ENCODE results near the gene ZBTB39.

The ZBTB39 gene

GRCh38 chr12:57003395-57003794 is 3.0 kb downstream of the ZBTB39 start:
- TF ChIP-seq JUND (IDR thresholded peaks at IDR 0.05; ENCODE audit: low read depth): no peak
- DNase-seq (ENCODE audit: low read depth in 1 of 2, low spot score in 1 of 2): no peak
- in situ Hi-C loops (cut with HindIII; ENCODE audit: low pct_unique_long_range_greater_than_20kb, low sequenced_read_pairs): no loop called here

- in situ Hi-C loops (cut with HindIII; ENCODE audit: low pct_unique_long_range_greater_than_20kb, low sequenced_read_pairs): no loop called here
- no peak for TF ChIP-seq JUND (IDR thresholded peaks at IDR 0.05; ENCODE audit: low read depth)
- DNase-seq (ENCODE audit: low read depth in 1 of 2, low spot score in 1 of 2): peak; percentile 62 to 79
Observed at GRCh38 chr12:57001448-57001906, 4.9 kb downstream of the ZBTB39 start.

GRCh38 chr12:57000393-57000792 is 6.0 kb downstream of the ZBTB39 start:
- no peak for DNase-seq (ENCODE audit: low read depth in 1 of 2, low spot score in 1 of 2)
- in situ Hi-C loops (cut with HindIII; ENCODE audit: low pct_unique_long_range_greater_than_20kb, low sequenced_read_pairs): no loop called here
- TF ChIP-seq JUND (IDR thresholded peaks at IDR 0.05; ENCODE audit: low read depth): no peak

GRCh38 chr12:56999456-56999855 is 6.9 kb downstream of the ZBTB39 start:
- in situ Hi-C loops (cut with HindIII; ENCODE audit: low pct_unique_long_range_greater_than_20kb, low sequenced_read_pairs): no loop called here
- no peak for DNase-seq (ENCODE audit: low read depth in 1 of 2, low spot score in 1 of 2)
- no peak for TF ChIP-seq JUND (IDR thresholded peaks at IDR 0.05; ENCODE audit: low read depth)

GRCh38 chr12:56998981-56999380 is 7.4 kb downstream of the ZBTB39 start:
- no peak for DNase-seq (ENCODE audit: low read depth in 1 of 2, low spot score in 1 of 2)
- in situ Hi-C loops (cut with HindIII; ENCODE audit: low pct_unique_long_range_greater_than_20kb, low sequenced_read_pairs): no loop called here
- TF ChIP-seq JUND (IDR thresholded peaks at IDR 0.05; ENCODE audit: low read depth): no peak

GRCh38 chr12:56998316-56998715 is 8.0 kb downstream of the ZBTB39 start:
- in situ Hi-C loops (cut with HindIII; ENCODE audit: low pct_unique_long_range_greater_than_20kb, low sequenced_read_pairs): no loop called here
- no peak for DNase-seq (ENCODE audit: low read depth in 1 of 2, low spot score in 1 of 2)
- TF ChIP-seq JUND (IDR thresholded peaks at IDR 0.05; ENCODE audit: low read depth): no peak

- DNase-seq (ENCODE audit: low read depth in 1 of 2, low spot score in 1 of 2): no peak
- TF ChIP-seq JUND (IDR thresholded peaks at IDR 0.05; ENCODE audit: low read depth): no peak
- in situ Hi-C loops (cut with HindIII; ENCODE audit: low pct_unique_long_range_greater_than_20kb, low sequenced_read_pairs): no loop called here
Observed at GRCh38 chr12:56996793-56997545, 9.4 kb downstream of the ZBTB39 start.

GRCh38 chr12:56995930-56996496 is 10.3 kb downstream of the ZBTB39 start:
- no peak for DNase-seq (ENCODE audit: low read depth in 1 of 2, low spot score in 1 of 2)
- TF ChIP-seq JUND (IDR thresholded peaks at IDR 0.05; ENCODE audit: low read depth): no peak
- in situ Hi-C loops (cut with HindIII; ENCODE audit: low pct_unique_long_range_greater_than_20kb, low sequenced_read_pairs): no loop called here

GRCh38 chr12:56995201-56995929 is 11.0 kb downstream of the ZBTB39 start:
- DNase-seq (ENCODE audit: low read depth in 1 of 2, low spot score in 1 of 2): no peak
- no peak for TF ChIP-seq JUND (IDR thresholded peaks at IDR 0.05; ENCODE audit: low read depth)
- in situ Hi-C loops (cut with HindIII; ENCODE audit: low pct_unique_long_range_greater_than_20kb, low sequenced_read_pairs): no loop called here

GRCh38 chr12:56994231-56994746 is 12.1 kb downstream of the ZBTB39 start:
- no peak for DNase-seq (ENCODE audit: low read depth in 1 of 2, low spot score in 1 of 2)
- in situ Hi-C loops (cut with HindIII; ENCODE audit: low pct_unique_long_range_greater_than_20kb, low sequenced_read_pairs): no loop called here
- no peak for TF ChIP-seq JUND (IDR thresholded peaks at IDR 0.05; ENCODE audit: low read depth)

- no peak for DNase-seq (ENCODE audit: low read depth in 1 of 2, low spot score in 1 of 2)
- in situ Hi-C loops (cut with HindIII; ENCODE audit: low pct_unique_long_range_greater_than_20kb, low sequenced_read_pairs): no loop called here
- TF ChIP-seq JUND (IDR thresholded peaks at IDR 0.05; ENCODE audit: low read depth): no peak
Observed at GRCh38 chr12:56993346-56993745, 13.0 kb downstream of the ZBTB39 start.

GRCh38 chr12:56991319-56992246 is 14.8 kb downstream of the ZBTB39 start:
- no peak for TF ChIP-seq JUND (IDR thresholded peaks at IDR 0.05; ENCODE audit: low read depth)
- in situ Hi-C loops (cut with HindIII; ENCODE audit: low pct_unique_long_range_greater_than_20kb, low sequenced_read_pairs): no loop called here
- DNase-seq (ENCODE audit: low read depth in 1 of 2, low spot score in 1 of 2): no peak
